ENCODE data around the gene EYS.
"Not testable (repeated sequence)": the region's sequence is repeated elsewhere in the genome, so short reads cannot be mapped to it uniquely, and the experiment has no call there.

EYS gene

GRCh38 chr6:65449926-65450325, 257.1 kb downstream of the EYS start:
- no peak for DNase-seq

- no peak for DNase-seq
These were observed 258.2 kb downstream of the EYS start for GRCh38 chr6:65448866-65449265.

- DNase-seq: no peak
These were observed 270.7 kb downstream of the EYS start for GRCh38 chr6:65436281-65436680.

GRCh38 chr6:65416621-65417020, 290.4 kb downstream of the EYS start:
- DNase-seq: no peak

- no peak for DNase-seq
These were observed 296.7 kb downstream of the EYS start for GRCh38 chr6:65410309-65410708.

GRCh38 chr6:65402564-65402963, 304.5 kb downstream of the EYS start:
- no peak for DNase-seq

- DNase-seq: no peak
These were observed 307.5 kb downstream of the EYS start for GRCh38 chr6:65399355-65400084.

- DNase-seq: no peak
These were observed 308.2 kb downstream of the EYS start for GRCh38 chr6:65398851-65399250.

GRCh38 chr6:65350530-65350929, 356.5 kb downstream of the EYS start:
- DNase-seq: no peak

GRCh38 chr6:65302655-65303054, 404.4 kb downstream of the EYS start:
- DNase-seq: not testable (repeated sequence)

- no peak for DNase-seq
These were observed 407.8 kb downstream of the EYS start for GRCh38 chr6:65299236-65299635.

- DNase-seq: no peak
These were observed 411.2 kb downstream of the EYS start for GRCh38 chr6:65295812-65296211.

- no peak for DNase-seq
These were observed 417.5 kb downstream of the EYS start for GRCh38 chr6:65289491-65289890.

GRCh38 chr6:65285275-65285674, 421.8 kb downstream of the EYS start:
- no peak for DNase-seq

GRCh38 chr6:65280060-65280459, 427.0 kb downstream of the EYS start:
- DNase-seq: no peak

- DNase-seq: no peak
These were observed 444.8 kb downstream of the EYS start for GRCh38 chr6:65262241-65262640.

- DNase-seq: no peak
These were observed 447.0 kb downstream of the EYS start for GRCh38 chr6:65259982-65260381.

- DNase-seq: no peak
These were observed 448.0 kb downstream of the EYS start for GRCh38 chr6:65259059-65259458.

- DNase-seq: no peak
These were observed 454.0 kb downstream of the EYS start for GRCh38 chr6:65253041-65253440.

- DNase-seq: no peak
These were observed 458.9 kb downstream of the EYS start for GRCh38 chr6:65248101-65248610.

- no peak for DNase-seq
These were observed 475.4 kb downstream of the EYS start for GRCh38 chr6:65231616-65232015.

GRCh38 chr6:65229825-65230224, 477.2 kb downstream of the EYS start:
- DNase-seq: no peak

- DNase-seq: no peak
These were observed 485.9 kb downstream of the EYS start for GRCh38 chr6:65221153-65221552.

GRCh38 chr6:65202738-65203137, 504.3 kb downstream of the EYS start:
- no peak for DNase-seq

- DNase-seq: no peak
These were observed 507.3 kb downstream of the EYS start for GRCh38 chr6:65199683-65200082.

All from CD4-positive, alpha-beta T cell treated with Interleukin-17A for 1 hour (primary cell).